GM10248 (cell line): ENCODE data around the gene EVA1B.
A peak's percentile ranks its signal among the peaks of the same experiment; 100 is the strongest.

Experiments
- CTCF ChIA-PET: fragments of 300-600 bp; sonication (Branson Sonifier 250); formaldehyde crosslinking; extraction: SDS; loops from one replicate; lab custom pipeline; 2021; ENCODE audit warnings: antibody characterized with exemption; lab: Yijun Ruan, JAX
- POLR2A ChIA-PET: fragments of 350-650 bp; sonication (Branson Sonifier 250); formaldehyde crosslinking; extraction: SDS; loops from one replicate; lab custom pipeline; 2020; ENCODE audit warnings: antibody characterized with exemption; lab: Yijun Ruan, JAX
- DNase-seq: peaks from one replicate; pipeline ENCODE4 v3.0.0; 2012; ENCODE audit errors: extremely low spot score
- TF ChIP-seq, protein P1 (sequence below): IDR thresholded peaks from 2 replicates; pipeline ENCODE4 v1.5.1; 2012; ENCODE audit warnings: mild to moderate bottlenecking, low read depth; ENCODE audit errors: extremely low read depth, missing control alignments, control extremely low read depth

EVA1B gene, protein sequence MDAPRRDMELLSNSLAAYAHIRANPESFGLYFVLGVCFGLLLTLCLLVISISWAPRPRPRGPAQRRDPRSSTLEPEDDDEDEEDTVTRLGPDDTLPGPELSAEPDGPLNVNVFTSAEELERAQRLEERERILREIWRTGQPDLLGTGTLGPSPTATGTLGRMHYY

DNA sequence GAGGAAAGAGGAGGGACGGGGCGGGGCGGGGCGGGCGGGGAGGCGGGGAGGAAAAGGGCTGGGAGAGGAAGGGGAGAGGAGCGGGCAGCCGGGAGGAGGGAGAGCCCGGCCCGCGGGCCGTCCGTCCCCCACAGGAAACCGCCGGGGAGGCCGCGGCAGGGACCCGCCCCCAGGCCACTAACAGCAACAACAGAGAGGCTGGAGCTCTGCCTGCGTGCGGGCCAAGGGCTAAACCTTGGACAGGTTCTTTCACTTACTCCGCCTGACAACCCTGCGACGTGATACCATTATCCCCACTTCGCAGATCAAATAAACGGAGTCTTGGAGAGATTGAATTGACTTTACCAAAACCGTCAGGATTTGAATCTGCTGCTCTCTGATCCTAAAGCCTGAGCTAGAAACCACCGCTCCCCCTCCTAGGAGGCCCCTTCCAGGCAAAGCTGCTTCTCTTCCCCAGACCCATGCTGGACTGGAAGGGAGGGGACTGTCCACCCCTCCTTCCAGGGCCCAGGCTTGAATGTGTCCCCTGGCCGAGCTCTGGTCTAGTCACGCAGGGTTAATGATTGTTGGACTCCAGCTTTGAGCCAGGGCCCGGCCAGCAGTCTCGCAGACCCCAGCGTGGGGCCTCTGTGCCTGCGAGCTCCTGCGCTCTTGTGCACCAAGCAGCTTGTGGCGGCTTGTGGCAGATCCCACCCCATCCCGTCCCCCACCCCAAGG lies at the start of gene EVA1B:
EVA1B (minus strand) TSS at position 10 of the 717 bp plus-strand sequence. CDS start 608 bp downstream, outside the sequence.
- peak; percentile 79 for DNase-seq
- POLR2A ChIA-PET = interaction anchor here (1.0 kb wide), 2 partner anchors 18 to 174 kb away, joined by 3 read pairs; partner anchors contain the start of genes SH3D21 and TRAPPC3
- CTCF ChIA-PET = interaction anchor here (0.8 to 2.5 kb wide), 7 partner anchors 17 to 98 kb away, joined by 3 to 11 read pairs (median 5); partner anchors contain the start of gene SH3D21
- TF ChIP-seq, protein P1, sequence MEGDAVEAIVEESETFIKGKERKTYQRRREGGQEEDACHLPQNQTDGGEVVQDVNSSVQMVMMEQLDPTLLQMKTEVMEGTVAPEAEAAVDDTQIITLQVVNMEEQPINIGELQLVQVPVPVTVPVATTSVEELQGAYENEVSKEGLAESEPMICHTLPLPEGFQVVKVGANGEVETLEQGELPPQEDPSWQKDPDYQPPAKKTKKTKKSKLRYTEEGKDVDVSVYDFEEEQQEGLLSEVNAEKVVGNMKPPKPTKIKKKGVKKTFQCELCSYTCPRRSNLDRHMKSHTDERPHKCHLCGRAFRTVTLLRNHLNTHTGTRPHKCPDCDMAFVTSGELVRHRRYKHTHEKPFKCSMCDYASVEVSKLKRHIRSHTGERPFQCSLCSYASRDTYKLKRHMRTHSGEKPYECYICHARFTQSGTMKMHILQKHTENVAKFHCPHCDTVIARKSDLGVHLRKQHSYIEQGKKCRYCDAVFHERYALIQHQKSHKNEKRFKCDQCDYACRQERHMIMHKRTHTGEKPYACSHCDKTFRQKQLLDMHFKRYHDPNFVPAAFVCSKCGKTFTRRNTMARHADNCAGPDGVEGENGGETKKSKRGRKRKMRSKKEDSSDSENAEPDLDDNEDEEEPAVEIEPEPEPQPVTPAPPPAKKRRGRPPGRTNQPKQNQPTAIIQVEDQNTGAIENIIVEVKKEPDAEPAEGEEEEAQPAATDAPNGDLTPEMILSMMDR = no peak

GRCh38 chr1:36372617-36373016 lies 49.2 kb upstream of the EVA1B start:
- ChIA-PET POLR2A (interaction anchor here (1.2 kb wide), 1 partner anchor 12 kb away, joined by 3 read pairs; no protein-coding TSS in a partner anchor), CTCF (interaction anchor here (0.8 to 2.3 kb wide), 4 partner anchors 30 to 223 kb away, joined by 3 to 9 read pairs (median 5); partner anchors contain the start of gene TRAPPC3)
- no peak for DNase-seq
- TF ChIP-seq, protein P1 = no peak

- ChIA-PET POLR2A (no interaction called here), CTCF (interaction anchor here (0.7 to 4.8 kb wide), 23 partner anchors 8 to 237 kb away, joined by 3 to 63 read pairs (median 8); partner anchors contain the start of genes EVA1B, SH3D21, STK40 and TRAPPC3)
- TF ChIP-seq, protein P1 = peak; percentile 91
- peak; percentile 85 for DNase-seq
Observed at GRCh38 chr1:36369061-36369861, 45.8 kb upstream of the EVA1B start.

DNA sequence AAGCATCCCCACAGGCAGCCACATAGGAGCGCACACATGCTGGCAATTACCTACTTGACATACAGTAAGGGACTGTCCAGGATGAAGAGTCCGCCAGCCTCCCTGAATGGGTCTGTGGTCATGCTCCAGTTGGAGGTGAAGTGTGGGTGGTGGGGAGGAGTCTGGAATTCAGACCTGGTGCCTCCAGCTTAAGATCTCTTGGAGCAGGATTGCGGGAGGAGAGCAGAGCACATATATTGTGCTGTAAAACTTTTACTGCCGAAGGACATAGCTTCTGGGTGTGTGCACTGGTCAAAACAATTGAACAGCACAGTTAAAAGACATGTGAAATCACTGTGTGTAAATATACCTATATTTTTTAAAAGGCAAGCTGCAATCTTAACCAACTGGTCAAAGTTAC lies 44.4 kb upstream of the EVA1B start:
- TF ChIP-seq, protein P1 = no peak
- POLR2A ChIA-PET = no interaction called here
- CTCF ChIA-PET = interaction anchor here (0.9 to 4.8 kb wide), 21 partner anchors 9 to 97 kb away, joined by 3 to 63 read pairs (median 8); partner anchors contain the start of genes EVA1B, SH3D21 and STK40
- no peak for DNase-seq

DNA sequence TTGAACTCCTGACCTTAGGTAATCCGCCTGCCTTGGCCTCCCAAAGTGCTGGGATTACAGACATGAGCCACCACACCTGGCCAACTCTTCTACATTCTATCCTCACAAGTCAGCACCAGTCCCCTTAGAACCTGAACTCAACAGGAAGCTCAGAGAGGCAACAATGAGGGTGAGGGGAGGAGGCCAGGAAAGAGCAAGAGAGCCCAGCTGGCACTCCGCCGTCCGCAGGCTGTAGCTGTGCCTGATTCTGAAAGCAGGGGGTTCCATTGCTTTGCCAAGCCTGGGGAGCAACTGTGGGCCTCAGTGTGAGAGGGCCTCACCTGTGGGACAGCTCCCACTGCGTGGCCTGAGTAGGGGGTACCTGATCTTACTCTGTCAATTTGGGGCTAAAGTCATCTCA lies 43.6 kb upstream of the EVA1B start:
- ChIA-PET CTCF (interaction anchor here (1.0 to 4.8 kb wide), 15 partner anchors 8 to 218 kb away, joined by 3 to 63 read pairs (median 11); partner anchors contain the start of genes EVA1B, SH3D21, STK40 and TRAPPC3), POLR2A (interaction anchor here (0.7 kb wide), 1 partner anchor 11 kb away, joined by 3 read pairs; no protein-coding TSS in a partner anchor)
- TF ChIP-seq, protein P1 = no peak
- DNase-seq = no peak

DNA sequence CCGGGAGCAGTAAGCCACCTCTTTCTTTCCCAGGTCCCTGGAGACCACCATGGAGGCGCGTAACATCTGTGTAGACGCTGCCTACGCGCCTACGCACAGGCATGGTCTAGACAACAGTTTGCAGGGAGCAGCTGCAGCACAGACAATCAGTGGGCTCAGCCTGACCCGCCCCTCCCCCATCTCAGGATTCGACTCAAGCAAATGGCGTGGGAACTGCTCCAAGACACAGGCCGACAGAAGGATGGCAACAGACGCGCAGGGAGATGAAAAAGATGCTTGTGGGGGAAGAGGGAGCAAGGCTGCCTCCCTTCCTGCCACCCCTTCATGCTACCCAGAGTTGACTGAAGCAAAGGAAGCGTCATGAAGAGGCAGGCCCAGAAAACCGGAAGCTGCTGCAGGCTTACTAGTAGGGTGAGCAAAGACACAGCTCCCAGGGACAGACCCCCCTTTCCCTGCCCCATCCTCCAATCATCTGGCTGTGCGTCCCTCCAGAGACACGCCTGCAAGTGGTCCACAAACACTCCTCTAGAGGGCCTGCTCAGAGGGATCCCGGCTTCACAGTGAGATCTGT lies 42.7 kb upstream of the EVA1B start:
- TF ChIP-seq, protein P1 = peak; percentile 4
- POLR2A ChIA-PET = interaction anchor here (0.5 to 0.6 kb wide), 2 partner anchors 73 to 96 kb away, joined by 3 read pairs; no protein-coding TSS in a partner anchor
- CTCF ChIA-PET = interaction anchor here (1.2 to 4.4 kb wide), 4 partner anchors 10 to 216 kb away, joined by 3 to 62 read pairs (median 4); no protein-coding TSS in a partner anchor
- DNase-seq = no peak
